A172 (cell line): ENCODE results near the gene ARHGDIG. TPM values are rescaled to one million over a fixed set of nuclear protein-coding genes. Genes with fewer than 3 reads are reported as not detected.
A peak's percentile ranks its signal among the peaks of the same experiment; 100 is the strongest.
"Not testable (repeated sequence)": the region's sequence is repeated elsewhere in the genome, so short reads cannot be mapped to it uniquely, and the experiment has no call there.

Experiments used
- DNase-seq: peaks from one replicate; pipeline ENCODE4 v3.0.0-alpha.2; 2015; ENCODE audit warnings: low spot score
- total RNA-seq: library from RNA; depleted of rRNA; stranded (reverse); fragments of >200 nt; shearing (Covaris generic); gene quantifications from 2 replicates; pipeline ENCODE4 v1.2.3, GENCODE V29; 2014

ARHGDIG gene
- total RNA-seq, 1 experiment from 2014 or later = 1.1 TPM

DNA sequence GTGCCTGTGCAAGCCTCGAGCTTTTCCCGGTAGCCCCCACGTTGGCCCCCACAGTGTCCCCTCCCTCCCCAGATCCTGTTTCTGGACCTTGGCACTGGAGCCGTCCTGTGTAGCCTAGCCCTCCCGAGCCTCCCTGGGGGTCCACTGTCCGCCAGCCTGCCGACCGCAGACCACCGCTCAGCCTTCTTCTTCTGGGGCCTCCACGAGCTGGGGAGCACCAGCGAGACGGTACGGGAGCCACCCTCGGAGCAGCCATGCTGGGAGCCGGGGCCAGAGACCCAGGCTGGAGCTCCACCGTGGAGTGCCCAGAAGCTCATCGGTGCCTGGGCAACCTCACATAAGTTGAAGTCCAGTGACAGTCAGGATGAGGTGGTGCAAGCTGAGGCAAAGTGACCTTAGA, 16.4 kb upstream of the ARHGDIG start:
- DNase-seq = no peak

DNA sequence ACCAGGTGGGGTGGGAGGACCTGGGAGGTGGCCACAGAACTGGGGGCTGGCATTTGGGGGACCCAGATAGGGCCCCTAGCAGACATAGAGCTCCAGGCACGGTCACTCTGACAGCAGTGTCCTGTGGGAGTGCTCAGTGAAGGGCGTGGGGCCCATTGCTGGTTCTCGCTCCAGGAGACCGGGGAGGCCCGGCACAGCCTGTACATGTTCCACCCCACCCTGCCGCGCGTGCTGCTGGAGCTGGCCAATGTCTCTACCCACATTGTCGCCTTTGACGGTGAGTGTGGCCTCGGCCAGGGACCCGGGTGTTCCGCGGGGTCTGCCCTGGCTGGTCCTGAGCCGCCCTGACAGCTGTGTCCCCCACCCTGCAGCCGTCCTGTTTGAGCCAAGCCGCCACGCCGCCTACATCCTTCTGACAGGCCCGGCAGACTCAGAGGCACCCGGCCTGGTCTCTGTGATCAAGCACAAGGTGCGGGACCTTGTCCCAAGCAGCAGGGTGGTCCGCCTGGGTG, 15.9 kb upstream of the ARHGDIG start:
- no peak for DNase-seq

DNA sequence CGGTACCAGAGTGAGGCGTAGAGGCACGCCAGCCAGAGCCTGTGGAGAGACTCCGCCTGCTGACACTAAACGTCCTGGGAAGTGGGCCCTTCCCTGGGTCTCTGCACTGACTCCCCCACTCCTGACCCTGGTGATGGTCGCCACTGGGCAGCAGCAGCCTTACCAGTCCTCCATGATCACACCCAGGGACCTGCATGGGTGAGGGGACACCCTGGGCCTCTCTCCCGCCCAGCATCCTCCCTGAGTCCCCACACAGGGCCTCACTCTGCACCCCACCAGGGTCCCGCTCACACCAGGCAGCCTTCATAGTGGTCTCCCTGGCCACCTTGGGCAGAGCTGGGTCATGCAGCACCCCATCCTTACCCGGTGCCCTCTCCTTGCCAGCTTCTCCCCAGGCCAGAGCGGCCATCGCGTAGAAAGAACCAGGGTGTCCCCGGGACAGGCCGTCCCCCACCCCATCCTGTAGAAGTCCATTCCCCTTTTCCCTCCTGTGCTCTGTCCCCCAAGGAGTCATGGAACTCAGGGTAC, 15.3 kb upstream of the ARHGDIG start:
- DNase-seq = no peak

DNA sequence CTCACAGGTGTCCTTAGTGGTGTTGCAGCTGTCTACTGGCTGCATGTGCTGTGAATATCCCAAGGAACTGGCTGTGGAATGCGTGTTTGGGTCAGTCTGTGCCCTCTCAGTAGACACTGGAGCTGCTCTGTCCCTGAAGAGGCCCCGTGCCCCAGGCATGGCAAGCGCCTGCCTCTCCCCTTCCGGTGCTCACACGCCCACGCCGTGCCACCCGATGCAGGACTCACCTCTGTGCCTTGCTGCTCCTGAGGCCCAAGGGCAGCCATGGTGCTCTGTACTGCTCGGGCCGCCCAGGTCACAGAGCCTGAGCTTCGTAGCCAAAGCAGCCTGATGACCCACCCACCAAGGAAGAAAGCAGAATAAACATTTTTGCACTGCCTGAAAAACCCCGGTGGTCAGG, 14.7 kb upstream of the ARHGDIG start:
- no peak for DNase-seq

DNA sequence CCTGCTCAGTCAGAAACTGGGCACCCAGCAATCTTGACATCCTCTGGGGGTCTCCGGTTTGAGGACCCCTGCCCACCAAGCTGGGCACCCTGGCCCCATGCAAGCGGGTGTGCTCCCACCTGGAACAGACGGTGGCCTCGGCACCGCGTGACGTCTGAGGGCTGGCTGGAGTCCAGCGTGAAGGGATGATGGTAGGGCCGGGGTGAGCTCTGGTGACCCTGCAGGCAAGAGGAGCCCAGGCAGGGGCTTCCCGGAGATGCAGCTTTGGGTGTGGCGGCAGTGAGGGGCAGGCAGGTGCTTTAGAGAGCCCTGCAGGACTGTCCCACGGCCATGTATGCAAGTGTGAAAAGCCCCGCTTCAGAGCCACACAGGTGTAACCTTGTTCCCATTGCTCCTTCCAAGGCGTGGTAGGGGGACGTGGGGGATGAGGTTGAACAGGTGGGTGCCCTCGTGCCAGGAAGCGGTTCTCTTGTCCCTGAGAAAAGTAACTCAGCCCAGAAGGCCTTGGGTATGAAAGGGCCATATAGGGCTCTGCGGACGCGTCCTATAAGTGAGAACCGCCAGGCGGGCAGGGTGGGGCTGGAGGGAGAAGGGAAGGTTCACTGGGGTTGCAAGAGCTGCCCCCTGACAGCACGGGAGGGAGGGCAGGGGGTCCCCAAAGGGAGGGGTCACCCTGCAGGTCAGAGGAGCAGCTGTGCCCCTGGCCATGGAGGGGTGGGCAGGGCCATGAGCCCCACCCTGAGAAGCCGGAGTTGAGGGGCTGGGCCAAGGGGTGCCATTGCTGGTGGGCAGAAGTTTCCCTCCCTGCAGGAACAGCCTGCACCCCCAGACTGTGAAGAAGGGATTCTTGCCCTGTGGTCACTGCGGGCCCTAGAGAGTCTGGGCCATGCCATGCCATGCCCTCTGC, 13.9 kb upstream of the ARHGDIG start:
- no peak for DNase-seq

DNA sequence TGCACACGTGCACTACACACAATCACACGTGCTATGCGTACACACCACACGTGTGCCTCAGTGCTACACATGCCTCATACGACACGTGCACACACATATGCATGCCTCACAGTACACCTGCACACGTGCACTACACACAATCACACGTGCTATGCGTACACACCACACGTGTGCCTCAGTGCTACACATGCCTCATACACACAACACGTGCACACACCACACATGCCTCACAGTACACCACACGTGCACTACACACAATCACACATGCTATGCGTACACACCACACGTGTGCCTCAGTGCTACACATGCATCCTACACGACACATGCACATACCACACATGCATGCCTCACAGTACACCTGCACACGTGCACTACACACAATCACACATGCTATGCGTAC, 12.8 kb upstream of the ARHGDIG start:
- DNase-seq = not testable (repeated sequence)

DNA sequence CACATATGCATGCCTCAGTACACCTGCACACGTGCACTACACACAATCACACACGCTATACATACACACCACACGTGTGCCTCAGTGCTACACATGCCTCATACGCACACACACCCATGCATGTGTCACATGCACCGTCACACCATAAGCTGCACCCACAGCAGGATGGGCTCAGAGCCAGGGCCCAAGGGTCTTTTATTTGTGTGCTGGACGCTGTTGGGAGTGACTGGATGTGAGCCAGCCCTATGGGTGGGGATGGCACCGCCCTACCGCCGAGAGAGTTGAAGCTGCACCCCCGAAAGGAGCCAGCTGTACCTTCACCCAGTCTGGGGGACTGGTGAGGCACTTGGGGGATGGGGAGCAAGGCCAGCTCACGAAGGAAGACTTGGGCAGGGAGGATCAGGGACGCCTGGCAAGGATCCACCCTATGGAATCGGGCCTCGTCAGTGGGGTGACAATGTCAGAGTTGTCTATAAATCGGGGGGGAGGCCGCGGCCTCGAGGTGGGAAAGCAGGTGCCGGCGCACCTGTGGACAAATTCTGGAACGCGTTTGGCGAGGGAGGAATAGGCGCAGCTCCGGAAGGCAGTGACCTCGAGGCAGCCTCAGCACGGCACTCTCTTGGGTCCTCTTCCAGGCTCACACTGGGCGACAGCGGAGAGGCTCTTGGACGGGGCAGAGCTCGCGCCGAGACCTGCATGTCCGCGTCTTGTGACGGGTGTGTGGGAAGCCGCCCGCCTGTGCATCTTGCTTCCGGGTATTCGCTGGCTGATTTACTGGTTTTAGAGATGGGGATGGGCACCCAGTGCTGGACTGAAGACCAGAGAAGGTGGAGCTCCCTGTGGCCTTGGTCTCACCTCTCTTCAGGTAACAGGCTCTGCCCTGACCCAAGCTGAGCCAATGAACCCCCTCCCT, 12.0 kb upstream of the ARHGDIG start:
- DNase-seq = no peak

DNA sequence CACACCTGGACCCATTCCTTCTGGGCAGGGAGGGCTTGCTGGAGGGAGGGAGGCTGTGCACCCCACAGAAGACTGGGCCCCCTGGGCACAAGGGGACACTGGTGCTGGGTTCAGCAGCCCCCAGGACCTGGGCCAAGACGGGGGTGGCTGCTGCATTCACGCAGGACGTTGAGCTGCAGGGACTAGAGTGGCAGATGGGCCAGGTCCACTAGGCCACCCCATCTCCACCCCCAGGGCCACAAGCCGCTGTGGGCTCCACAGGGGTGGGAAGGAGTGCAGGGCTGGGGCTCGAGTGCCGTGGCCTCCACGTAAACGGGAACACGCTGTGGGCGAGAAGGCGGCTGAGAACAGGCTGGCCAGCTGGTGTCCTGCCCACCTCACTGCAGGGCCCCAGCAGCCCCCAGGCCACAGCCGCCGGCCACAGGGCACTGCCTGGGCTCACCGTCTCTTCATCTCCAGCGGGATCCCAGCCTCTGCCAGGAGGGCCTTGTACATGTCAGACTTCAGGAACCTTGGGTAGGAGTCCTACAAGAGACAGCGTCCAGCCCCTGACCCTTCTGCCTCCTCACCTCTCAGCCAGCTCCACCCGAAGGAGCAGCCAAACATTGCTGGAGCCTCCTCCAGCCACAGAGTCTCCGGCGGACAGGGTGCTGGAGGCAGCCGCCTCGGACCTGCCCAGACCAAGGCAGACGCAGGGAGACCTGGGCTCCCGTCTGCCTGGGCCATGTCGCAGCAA, 11.2 kb upstream of the ARHGDIG start:
- DNase-seq = no peak

DNA sequence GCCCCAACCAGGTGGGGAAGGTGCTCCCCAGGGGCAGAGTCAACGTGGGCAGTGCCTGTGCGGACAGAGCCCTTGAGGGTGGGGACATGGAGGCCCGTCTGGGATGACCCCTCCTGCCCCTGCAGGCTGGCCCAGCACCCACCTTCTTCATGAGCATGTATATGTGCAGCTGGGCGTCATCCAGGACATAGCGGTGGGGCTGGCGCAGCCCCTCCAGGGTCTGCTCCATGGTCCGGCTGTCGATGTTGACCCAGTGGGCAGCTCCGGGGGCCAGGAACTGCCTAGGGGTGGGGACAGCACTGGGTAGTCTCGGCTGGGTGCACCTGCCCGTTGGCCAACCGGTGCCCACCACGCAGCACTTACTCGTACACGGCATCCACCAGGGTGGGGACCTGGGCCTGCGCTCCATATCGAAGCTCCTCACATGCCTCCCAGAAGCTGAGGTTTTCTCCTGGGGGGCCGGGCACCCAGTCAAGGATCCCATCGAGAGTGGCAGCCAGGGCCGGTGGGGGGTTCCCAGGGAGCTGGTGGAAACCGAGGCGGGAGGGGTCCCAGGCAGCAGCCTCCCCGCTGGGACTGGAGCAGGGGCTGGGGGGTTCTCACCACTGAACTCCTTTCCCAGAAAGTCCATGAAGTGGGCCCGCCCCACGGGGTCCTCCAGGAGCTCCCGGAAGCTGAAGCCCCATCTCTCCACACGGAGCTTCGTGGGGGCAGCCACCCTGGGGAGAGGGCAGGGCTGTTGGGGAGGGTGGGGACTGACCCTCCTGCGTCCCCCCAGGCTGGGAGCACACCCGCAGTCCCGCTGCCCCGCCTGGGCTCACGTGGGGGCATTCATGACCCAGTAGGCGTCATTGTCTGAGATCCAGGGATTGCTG, 9.8 kb upstream of the ARHGDIG start:
- DNase-seq = no peak

DNA sequence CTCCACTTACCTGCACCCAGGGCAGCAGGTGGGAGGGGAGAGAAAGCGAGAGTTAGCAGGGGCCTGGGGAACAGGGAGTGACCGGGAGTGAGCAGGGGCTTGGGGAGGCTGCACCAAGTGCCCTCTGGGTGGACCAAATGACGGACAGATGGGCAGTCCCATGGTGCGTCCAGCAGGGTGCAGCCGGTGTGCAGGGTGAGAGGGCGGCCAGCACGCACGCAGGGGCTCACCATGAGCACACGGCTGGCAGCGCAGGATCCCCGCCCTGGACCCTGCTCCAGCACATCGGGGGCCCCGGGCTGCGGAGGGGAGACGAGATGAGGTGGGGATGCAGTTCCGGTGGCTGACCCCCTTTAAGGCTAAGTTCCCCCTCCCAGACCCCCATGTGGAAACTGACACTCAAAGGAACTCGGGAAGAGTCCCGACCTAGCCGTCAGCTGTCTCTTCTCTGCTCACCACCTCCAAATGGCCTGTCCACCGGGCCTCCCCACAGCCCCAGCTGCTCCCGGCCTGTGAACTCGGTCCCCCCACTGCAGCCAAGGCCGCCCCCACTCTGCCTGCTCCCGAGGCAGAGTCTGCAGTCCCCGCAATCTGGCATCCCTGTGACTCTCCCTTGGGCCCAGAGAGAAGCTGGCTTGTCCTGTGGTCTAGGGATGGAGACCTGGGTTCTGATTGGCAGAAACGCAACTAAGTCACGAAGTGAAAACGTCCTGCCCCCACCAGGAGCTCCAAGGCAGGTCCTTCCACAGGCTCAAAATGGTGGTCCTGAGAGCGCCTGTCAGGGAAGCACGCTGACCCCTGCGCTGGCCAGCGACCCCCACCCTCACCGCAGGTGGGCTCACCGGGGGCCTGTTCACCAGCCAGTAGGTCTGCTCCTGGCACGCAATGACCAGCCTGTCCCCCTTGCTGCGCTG, 7.5 kb upstream of the ARHGDIG start:
- no peak for DNase-seq

DNA sequence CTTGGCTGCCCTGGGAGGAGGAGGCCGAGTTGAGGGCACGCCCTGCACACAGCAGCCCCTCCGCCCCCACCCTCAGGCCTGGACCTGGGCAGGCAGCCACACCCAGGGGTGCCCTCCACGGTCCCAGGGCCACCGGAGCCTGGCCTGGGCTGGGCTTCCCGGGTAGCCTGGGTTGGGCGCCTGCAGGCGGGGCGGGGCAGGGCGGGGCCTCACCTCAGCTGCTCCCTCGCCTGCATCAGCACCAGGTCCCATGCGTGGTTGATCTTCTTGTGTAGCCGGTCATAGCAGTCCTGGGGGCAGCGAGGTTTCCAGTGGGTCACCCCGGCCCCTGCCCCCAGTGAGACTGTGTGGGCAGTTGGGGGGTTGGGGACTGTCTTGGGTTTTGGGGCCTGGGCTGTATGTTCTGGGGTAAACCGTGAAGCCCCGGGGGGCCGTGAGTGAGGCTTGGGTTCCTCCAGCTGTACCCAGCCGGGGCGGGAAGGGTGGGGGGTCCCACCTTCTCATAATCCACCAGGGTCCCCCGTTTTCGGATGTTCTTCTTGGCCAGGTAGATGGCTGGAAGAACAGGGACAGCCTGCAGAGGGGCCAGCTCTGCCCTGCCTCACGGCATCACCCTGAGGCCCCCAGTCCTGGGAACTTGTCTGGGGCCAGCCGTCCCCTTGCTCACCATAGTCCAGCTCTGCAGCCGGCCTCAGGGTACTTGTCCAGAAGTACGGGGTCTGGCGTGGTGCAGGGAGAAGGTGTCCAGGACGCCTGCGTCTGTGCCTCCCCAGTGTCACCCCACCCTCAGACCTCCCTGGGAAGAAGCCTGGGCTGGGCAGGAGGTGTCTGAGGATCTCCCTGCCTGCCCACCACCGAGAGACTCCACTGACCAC, 6.6 kb upstream of the ARHGDIG start:
- no peak for DNase-seq

DNA sequence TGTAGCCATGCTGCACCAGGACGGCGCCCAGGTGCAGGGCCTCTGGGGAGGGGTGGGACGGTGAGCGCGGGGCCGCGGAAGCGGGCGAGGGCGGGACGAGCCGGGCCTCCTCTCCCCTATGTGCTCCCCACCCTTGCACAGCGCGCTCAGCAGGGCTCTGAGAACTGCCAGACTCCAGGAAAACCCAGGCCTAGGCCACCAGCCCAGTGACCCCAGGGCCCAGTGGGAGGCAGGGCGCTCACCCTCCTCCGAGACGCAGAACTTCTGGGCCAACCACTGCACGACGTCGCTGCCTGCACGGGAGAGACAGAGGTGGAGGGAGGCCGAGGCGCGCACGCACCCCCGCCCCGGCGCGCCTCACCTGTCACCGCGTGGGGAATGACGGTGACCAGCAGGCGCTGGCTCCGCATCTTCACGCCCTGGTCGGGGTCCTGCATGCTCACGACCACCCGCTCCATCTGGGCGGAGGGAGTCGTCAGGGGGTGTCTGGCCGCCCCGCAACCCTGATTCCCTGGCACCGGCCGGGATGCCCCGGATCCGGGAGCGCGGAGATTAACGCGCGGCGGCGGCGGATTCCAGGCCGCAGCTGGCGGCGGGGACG, 5.2 kb upstream of the ARHGDIG start:
- DNase-seq = no peak

DNA sequence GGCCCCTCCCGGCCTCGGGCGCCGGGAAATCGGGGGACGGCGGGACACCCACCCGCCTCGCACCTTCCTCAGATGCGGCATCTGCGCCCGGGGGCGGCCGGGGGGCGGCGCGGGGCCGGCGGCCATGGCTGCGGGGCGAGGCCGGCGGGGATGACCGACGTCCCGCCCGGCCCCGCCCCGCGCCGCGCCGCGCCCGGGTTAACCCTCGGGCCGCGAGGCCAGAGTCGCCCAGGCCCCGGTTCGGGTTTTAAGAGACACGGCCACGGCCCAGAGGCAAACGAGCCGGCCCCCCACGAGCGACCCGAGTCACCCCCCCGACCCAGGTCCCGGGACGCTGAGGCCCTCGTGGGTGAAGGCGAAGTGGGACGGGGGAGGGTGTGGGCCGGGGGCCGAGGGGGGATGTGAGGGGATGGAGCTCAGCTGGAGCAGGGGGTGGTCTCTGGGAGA, 4.6 kb upstream of the ARHGDIG start, which contains the start of gene RGS11:
RGS11 (minus strand) TSS at position 159 of the 447 bp plus-strand sequence; CDS start at position 126, 33 bp downstream.
- no peak for DNase-seq

DNA sequence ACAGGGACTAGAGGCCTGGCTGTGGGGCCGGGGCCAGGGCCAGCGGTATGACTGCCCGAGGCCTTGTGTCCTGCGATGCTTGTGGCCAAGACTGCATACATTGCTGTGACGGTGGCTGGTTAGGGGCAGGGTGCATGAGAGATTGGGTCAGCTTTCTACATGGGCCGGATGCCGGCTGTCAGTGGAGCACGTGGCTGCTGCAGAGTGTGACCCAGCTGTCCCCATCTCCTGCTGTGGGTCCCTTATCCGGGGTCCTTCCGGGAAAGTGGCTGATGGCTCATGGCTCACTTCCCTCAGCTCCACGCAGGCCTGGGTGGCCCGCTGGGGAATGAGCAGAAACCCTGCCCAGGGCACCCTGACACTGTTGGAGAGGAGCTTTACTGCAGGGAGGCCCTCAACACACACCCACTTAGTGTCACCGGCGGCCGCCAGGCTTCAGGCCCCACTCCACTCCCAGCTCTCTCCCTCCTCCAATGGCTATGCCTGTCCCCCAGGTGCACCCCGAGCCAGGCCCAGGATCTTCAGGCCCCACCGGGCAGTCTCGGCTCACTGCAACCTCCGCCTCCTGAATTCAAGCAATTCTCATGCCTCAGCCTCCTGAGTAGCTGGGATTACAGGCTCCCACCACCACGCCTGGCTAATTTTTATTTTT, 3.8 kb upstream of the ARHGDIG start:
- no peak for DNase-seq

DNA sequence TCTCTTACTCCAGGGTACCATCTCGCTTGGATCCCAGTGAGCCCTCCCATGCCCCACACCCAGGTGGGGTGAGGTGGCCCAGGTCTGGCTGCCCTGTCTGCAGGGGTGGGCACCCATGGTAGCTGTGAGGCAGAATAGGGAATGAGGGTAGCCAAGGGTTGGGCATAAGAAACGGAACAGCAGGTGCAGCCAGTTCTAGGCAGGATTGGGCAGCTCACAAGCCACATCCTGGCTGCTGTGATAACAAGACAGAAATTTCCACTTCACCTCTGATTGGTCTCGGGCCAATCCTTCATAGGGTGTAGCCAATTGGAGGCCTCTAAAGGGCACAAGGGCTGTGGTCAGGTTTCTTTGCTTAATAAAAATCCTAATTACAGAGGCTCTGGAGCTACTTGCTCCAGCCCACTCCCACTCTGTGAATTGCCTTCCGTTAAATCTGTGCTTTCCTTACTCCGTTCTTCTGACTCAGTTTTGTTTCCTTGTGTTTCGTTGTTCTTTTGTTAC, 1.5 kb upstream of the ARHGDIG start:
- peak; percentile 83 for DNase-seq

DNA sequence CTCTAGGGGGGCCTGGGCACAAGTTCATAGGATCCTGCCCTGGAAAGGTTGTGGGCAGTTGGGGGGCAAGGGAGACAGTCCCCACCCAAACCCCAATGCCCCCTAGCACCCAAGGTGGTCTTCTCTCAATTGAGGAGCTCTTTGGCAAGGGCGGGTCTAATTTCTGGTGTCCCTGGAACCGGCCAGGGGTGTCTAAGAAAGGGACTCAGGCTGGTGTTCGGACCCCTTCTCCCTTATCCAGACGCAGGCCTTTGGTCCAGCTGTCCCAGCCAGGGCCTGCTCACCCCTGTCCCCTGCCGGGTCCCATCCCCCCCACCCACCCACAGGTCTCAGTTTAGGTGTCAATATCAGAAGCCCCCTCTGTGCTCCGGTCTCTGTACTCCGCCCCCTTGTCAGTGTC, 860 bp upstream of the ARHGDIG start:
- no peak for DNase-seq

DNA sequence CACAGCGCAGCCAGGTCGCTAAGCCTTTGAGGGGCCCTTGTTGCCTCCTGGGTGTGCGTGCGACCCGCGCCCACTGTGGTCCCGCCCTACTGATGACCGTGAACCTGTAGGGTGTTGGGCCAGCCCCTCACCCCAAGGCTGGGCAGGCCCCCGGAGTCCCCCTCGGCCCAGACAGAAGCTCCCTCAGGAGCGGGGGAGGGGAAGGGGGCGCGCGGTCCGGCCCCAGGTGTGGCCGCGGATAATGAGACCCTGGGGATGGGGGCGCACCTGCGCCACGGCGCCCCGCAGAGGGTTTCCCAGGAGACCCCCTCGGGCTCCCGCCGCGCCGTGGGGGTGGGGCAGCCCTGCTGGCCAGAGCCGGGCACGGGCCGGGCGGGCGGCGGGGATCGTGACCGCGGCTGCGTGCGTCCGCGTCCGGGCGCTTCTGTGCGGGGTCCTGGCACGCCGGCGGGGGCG, 358 bp upstream of the ARHGDIG start:
- DNase-seq = no peak
